Naive B cell (primary cell): ENCODE measurements around the gene NKAIN1. TPM values are rescaled to one million over a fixed set of nuclear protein-coding genes. Genes with fewer than 3 reads are reported as not detected.
"Not testable (repeated sequence)": the region's sequence is repeated elsewhere in the genome, so short reads cannot be mapped to it uniquely, and the experiment has no call there.

Experiments used
- ATAC-seq, 2 donors: fragments of 150-1000 bp; cut with Tn5 transposase; 2 replicates each; pipeline ENCODE4 v1.10.0; 2021; ENCODE audit warnings: low read depth in 2 of 2, mild to moderate bottlenecking in 2 of 2, moderate library complexity in 2 of 2
- DNase-seq: peaks from one replicate; pipeline ENCODE4 v3.0.0; 2022
- H3K27ac Mint-ChIP-seq, 6 donors: one replicate each; pipeline ENCODE4 v1.8.0; 2020 to 2022; ENCODE audit warnings: mild to moderate bottlenecking in 6 of 6, mixed read lengths in 6 of 6, moderate library complexity in 5 of 6, inconsistent platforms in 2 of 6
- H3K27me3 Mint-ChIP-seq, 3 donors: one replicate each; pipeline ENCODE4 v1.8.0; 2021 to 2022; ENCODE audit warnings: mixed read lengths in 3 of 3, mild to moderate bottlenecking in 1 of 3
- H3K36me3 Mint-ChIP-seq, 2 donors: one replicate each; pipeline ENCODE4 v1.8.0; 2020 to 2022; ENCODE audit warnings: mixed read lengths in 2 of 2, inconsistent platforms in 1 of 2, mild to moderate bottlenecking in 1 of 2
- H3K4me1 Mint-ChIP-seq, 3 donors: one replicate each; pipeline ENCODE4 v1.8.0; 2020 to 2022; ENCODE audit warnings: mixed read lengths in 3 of 3, inconsistent platforms in 1 of 3, mild to moderate bottlenecking in 1 of 3, moderate library complexity in 1 of 3
- H3K4me3 Mint-ChIP-seq, 8 donors: one replicate each; pipeline ENCODE4 v1.8.0; 2020 to 2022; ENCODE audit warnings: mild to moderate bottlenecking in 8 of 8, mixed read lengths in 8 of 8, moderate library complexity in 8 of 8, inconsistent platforms in 2 of 8
- H3K9me3 Mint-ChIP-seq, 7 donors: one replicate each; pipeline ENCODE4 v1.8.0; 2020 to 2022; ENCODE audit warnings: mixed read lengths in 7 of 7, mild to moderate bottlenecking in 5 of 7, inconsistent platforms in 2 of 7, moderate library complexity in 1 of 7
- polyA plus RNA-seq, 6 donors: library from polyadenylated mRNA; unstranded; fragments of 300-500 nt; fragmentation: Illumina TruSeq; gene quantifications; one replicate each; pipeline ENCODE4 v1.2.3, GENCODE V29; 2021; ENCODE audit warnings: low read depth in 6 of 6

Gene NKAIN1
- polyA plus RNA-seq, 6 donors from 2014 or later: not detected

GRCh38 chr1:31181515-31182343 is 58.0 kb downstream of the NKAIN1 start:
- DNase-seq (peak; percentile 26), ATAC-seq (peak; percentile 64 to 70)
- Mint-ChIP-seq H3K9me3 (peaks cover 0 to 10% (median 0%) of the 10 kb centered on the region in 7 donors), H3K36me3 (no peaks in the 10 kb centered on the region), H3K4me3 (peak overlapping the region in 5 of 8 donors; percentile 15 to 47 (median 40)), H3K27ac (peak overlapping the region in 1 of 6 donors; percentile 44), H3K27me3 (peaks cover 30 to 59% (median 47%) of the 10 kb centered on the region in 3 donors), H3K4me1 (peaks cover 8 to 12% (median 10%) of the 10 kb centered on the region in 3 donors)

- H3K27me3 Mint-ChIP-seq: peaks cover 29 to 59% (median 45%) of the 10 kb centered on the region in 3 donors
- ATAC-seq (no peak), DNase-seq (no peak)
- H3K36me3 Mint-ChIP-seq: no peaks in the 10 kb centered on the region
- peak overlapping the region in 5 of 8 donors; percentile 14 to 75 (median 27) for H3K4me3 Mint-ChIP-seq
- peaks cover 0 to 11% (median 0%) of the 10 kb centered on the region in 7 donors for H3K9me3 Mint-ChIP-seq
- H3K27ac Mint-ChIP-seq: no peak overlapping the region
- H3K4me1 Mint-ChIP-seq: peaks cover 8 to 12% (median 10%) of the 10 kb centered on the region in 3 donors
These were observed 59.3 kb downstream of the NKAIN1 start for GRCh38 chr1:31180338-31180737.

- not testable (repeated sequence) for H3K27ac Mint-ChIP-seq, ATAC-seq, H3K4me1 Mint-ChIP-seq, DNase-seq, H3K36me3 Mint-ChIP-seq
- peaks cover 18 to 33% (median 27%) of the 10 kb centered on the region in 3 donors for H3K27me3 Mint-ChIP-seq
- H3K4me3 Mint-ChIP-seq: peak overlapping the region in 1 of 8 donors; percentile 5
- H3K9me3 Mint-ChIP-seq: peaks cover 0 to 12% (median 0%) of the 10 kb centered on the region in 7 donors
These were observed 63.4 kb downstream of the NKAIN1 start for GRCh38 chr1:31176291-31176690.

DNA sequence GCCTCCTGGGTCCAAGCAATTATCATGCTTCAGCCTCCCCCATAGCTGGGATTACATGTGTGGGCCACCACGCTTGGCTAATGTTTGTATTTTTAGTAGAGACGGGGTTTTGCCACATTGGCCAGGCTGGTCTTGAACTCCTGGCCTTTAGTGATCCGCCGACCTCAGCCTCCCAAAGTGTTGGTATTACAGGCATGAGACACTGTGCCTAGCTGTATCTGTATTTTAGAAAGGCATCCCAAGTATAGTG is 69.3 kb downstream of the NKAIN1 start:
- no peak for DNase-seq
- Mint-ChIP-seq H3K27ac (no peak overlapping the region), H3K9me3 (peaks cover 0 to 2% (median 0%) of the 10 kb centered on the region in 7 donors), H3K36me3 (no peaks in the 10 kb centered on the region), H3K4me3 (no peak overlapping the region), H3K27me3 (peaks cover 4 to 14% (median 7%) of the 10 kb centered on the region in 3 donors), H3K4me1 (peaks cover 0 to 4% (median 0%) of the 10 kb centered on the region in 3 donors)
- no peak for ATAC-seq

- Mint-ChIP-seq H3K4me3 (no peak overlapping the region), H3K27me3 (peaks cover 9 to 21% (median 16%) of the 10 kb centered on the region in 3 donors), H3K27ac (no peak overlapping the region), H3K4me1 (peaks cover 7 to 8% (median 8%) of the 10 kb centered on the region in 3 donors), H3K9me3 (no peaks in the 10 kb centered on the region), H3K36me3 (no peaks in the 10 kb centered on the region)
- DNase-seq (no peak), ATAC-seq (no peak)
These were observed 73.2 kb downstream of the NKAIN1 start for GRCh38 chr1:31166462-31166861.

- Mint-ChIP-seq H3K4me3 (no peak overlapping the region), H3K36me3 (no peaks in the 10 kb centered on the region), H3K27me3 (peaks cover 9 to 21% (median 16%) of the 10 kb centered on the region in 3 donors), H3K9me3 (no peaks in the 10 kb centered on the region), H3K27ac (no peak overlapping the region), H3K4me1 (peaks cover 5 to 8% (median 7%) of the 10 kb centered on the region in 3 donors)
- DNase-seq (no peak), ATAC-seq (no peak)
These were observed 75.4 kb downstream of the NKAIN1 start for GRCh38 chr1:31164291-31164690.

DNA sequence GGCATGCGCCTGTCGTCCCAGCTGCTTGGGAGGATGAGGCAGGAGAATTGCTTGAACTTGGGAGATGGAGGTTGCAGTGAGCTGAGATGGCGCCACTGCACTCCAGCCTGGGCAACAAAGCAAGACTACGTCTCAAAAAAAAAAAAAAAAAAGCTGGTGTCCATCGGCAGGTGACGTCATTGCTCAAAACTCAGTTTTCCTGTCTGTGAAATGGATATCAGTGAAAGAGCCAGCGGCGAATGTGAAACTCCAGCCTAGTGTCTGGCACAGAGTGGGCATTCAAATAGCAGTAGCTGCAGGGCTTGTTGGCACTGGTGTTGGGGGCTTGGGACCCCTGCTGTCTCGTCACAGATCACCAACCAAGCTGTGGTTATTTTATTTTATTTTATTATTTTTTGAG is 75.8 kb downstream of the NKAIN1 start:
- no peak for DNase-seq
- H3K27ac Mint-ChIP-seq: no peak overlapping the region
- no peak overlapping the region for H3K4me3 Mint-ChIP-seq
- no peak for ATAC-seq
- peaks cover 9 to 21% (median 16%) of the 10 kb centered on the region in 3 donors for H3K27me3 Mint-ChIP-seq
- H3K4me1 Mint-ChIP-seq: peaks cover 5 to 8% (median 7%) of the 10 kb centered on the region in 3 donors
- H3K36me3 Mint-ChIP-seq: no peaks in the 10 kb centered on the region
- H3K9me3 Mint-ChIP-seq: no peaks in the 10 kb centered on the region

GRCh38 chr1:31161571-31161970 is 78.1 kb downstream of the NKAIN1 start:
- peaks cover 5 to 13% (median 8%) of the 10 kb centered on the region in 3 donors for H3K27me3 Mint-ChIP-seq
- H3K4me3 Mint-ChIP-seq: peak overlapping the region in 1 of 8 donors; percentile 32
- no peaks in the 10 kb centered on the region for H3K36me3 Mint-ChIP-seq
- peak overlapping the region in 1 of 6 donors; percentile 34 for H3K27ac Mint-ChIP-seq
- ATAC-seq (no peak), DNase-seq (no peak)
- H3K9me3 Mint-ChIP-seq: no peaks in the 10 kb centered on the region
- peaks cover 5 to 8% (median 7%) of the 10 kb centered on the region in 3 donors for H3K4me1 Mint-ChIP-seq

DNA sequence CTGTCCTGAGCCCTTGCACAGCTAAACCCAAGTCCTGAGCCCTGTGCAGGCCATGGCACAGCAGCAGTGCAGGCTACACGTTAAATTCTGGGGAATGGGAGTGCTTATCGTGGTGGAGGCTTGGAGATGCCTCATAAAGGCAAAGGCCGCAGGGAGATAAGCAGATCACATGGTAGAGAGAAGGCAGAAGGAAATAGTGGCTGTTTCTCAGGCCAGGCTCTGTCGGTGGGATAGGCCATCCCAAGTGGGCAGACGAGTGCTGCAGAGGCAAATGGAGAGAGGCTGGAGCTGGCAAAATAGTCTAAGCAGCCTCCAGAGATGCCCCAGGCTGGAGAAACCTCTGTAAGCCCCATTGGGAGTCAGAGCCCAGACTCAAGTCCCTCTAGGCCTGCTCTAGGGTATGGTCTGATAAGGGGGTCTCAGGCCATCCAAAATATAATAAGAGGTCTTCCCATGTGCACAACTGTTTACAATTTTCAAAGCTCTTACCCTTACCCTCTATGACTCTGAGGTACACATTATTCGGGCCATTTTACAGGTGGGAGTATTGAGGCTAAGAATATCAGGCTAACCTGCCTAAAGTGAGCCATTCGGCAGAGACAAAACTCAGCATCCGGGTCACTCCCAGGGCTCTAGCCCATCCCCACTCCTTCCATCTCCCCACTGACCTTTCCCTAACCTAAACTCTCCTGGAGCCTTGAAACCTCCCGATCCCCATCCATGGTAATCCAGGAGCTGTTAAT is 79.6 kb downstream of the NKAIN1 start:
- no peaks in the 10 kb centered on the region for H3K36me3 Mint-ChIP-seq
- no peak for DNase-seq
- H3K4me1 Mint-ChIP-seq: peaks cover 9 to 15% (median 14%) of the 10 kb centered on the region in 3 donors
- H3K27ac Mint-ChIP-seq: peak overlapping the region in 1 of 6 donors; percentile 52
- peaks cover 5 to 8% (median 7%) of the 10 kb centered on the region in 3 donors for H3K27me3 Mint-ChIP-seq
- ATAC-seq: no peak
- H3K9me3 Mint-ChIP-seq: no peaks in the 10 kb centered on the region
- H3K4me3 Mint-ChIP-seq: peak overlapping the region in 3 of 8 donors; percentile 9 to 59 (median 44)

DNA sequence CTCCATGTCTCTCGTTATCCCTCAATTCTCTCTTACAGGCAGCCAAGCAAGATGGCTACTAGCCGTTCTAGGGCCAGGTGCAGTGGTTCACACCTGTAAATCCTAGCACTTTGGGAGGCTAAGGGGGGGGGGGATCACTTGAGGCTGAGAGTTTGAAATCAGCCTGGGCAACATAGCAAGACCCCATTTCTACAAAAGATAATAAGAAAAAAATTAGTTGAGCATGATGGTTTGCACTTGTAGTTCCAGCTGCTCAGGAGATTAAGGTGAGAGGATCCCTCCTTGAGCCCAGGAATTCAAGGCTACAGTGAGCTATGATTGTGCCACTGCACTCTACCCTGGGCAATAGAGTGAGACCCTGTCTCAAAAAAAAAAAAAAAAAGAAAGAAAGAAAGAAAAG is 80.4 kb downstream of the NKAIN1 start:
- DNase-seq: no peak
- Mint-ChIP-seq H3K27ac (no peak overlapping the region), H3K4me1 (peaks cover 9 to 16% (median 14%) of the 10 kb centered on the region in 3 donors), H3K36me3 (no peaks in the 10 kb centered on the region), H3K4me3 (no peak overlapping the region), H3K9me3 (no peaks in the 10 kb centered on the region), H3K27me3 (peaks cover 5 to 8% (median 7%) of the 10 kb centered on the region in 3 donors)
- ATAC-seq: no peak

GRCh38 chr1:31155216-31155806 is 84.4 kb downstream of the NKAIN1 start:
- peak overlapping the region in 2 of 6 donors; percentile 69 to 89 for H3K27ac Mint-ChIP-seq
- H3K4me3 Mint-ChIP-seq: peak overlapping the region; percentile 85 to 92 (median 90)
- no peaks in the 10 kb centered on the region for H3K27me3 Mint-ChIP-seq
- ATAC-seq (peak; percentile 79 to 80), DNase-seq (peak; percentile 51)
- H3K36me3 Mint-ChIP-seq: no peaks in the 10 kb centered on the region
- H3K9me3 Mint-ChIP-seq: no peaks in the 10 kb centered on the region
- peaks cover 4 to 12% (median 7%) of the 10 kb centered on the region in 3 donors for H3K4me1 Mint-ChIP-seq

GRCh38 chr1:31154632-31155215 is 85.0 kb downstream of the NKAIN1 start:
- no peak overlapping the region for H3K27ac Mint-ChIP-seq
- H3K4me1 Mint-ChIP-seq: peaks cover 4 to 12% (median 7%) of the 10 kb centered on the region in 3 donors
- peak overlapping the region; percentile 85 to 92 (median 90) for H3K4me3 Mint-ChIP-seq
- peak; percentile 41 for DNase-seq
- no peaks in the 10 kb centered on the region for H3K27me3 Mint-ChIP-seq
- peak; percentile 77 to 79 for ATAC-seq
- no peaks in the 10 kb centered on the region for H3K36me3 Mint-ChIP-seq
- H3K9me3 Mint-ChIP-seq: no peaks in the 10 kb centered on the region
